Activated T-cell treated with anti-CD3 and anti-CD28 coated beads for 48 hours (primary cell): ENCODE measurements around the gene TFPT.
"Not testable (repeated sequence)": the region's sequence is repeated elsewhere in the genome, so short reads cannot be mapped to it uniquely, and the experiment has no call there.

Experiments
- DNase-seq: peaks from one replicate; pipeline ENCODE4 v3.0.0-alpha.2; 2020; ENCODE audit warnings: low read depth

TFPT gene

GRCh38 chr19:54123682-54124081 lies 8.2 kb upstream of the TFPT start:
- DNase-seq = no peak

- no peak for DNase-seq
Measured at GRCh38 chr19:54121259-54121658, 5.8 kb upstream of the TFPT start.

DNA sequence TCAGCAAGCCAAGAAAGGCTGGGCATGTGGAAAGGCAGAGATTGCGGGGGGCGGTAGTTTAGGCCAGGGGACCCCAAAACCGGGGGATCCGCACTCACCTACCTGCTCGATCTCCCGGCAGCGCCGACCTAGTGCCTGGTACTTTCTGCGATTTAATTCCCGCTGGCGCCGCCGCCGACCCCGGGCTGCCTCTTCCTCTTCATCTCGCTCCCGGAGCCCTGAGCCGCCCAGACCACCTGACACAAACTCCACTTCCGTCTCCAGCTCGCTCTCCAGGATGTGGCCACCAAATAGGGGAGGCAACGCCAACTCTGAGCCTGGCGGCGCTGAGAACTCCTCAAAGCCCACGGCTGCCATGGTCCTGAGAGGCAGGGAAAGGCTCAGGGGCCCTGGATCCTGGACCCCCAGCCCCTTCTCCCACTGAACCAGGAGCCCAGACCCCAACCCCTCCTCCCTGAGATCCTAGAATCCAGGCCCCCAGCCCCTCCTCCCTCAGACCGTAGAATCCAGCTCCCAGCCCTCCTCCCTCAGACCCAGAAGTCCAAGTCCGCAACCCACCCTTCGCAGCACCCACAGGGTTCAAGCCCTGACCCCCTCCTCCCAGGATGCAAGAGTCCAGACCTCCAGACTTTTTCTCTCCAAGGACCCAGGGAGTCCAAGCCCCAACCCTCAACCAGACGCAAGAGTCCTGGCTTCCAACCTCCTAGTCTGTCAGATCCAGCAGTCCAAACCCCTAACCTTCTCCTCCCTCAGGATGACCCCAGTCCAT lies 933 bp downstream of the TFPT start:
- peak; percentile 46 for DNase-seq

- DNase-seq = no peak
Measured at GRCh38 chr19:54109651-54110050, 5.8 kb downstream of the TFPT start.

DNA sequence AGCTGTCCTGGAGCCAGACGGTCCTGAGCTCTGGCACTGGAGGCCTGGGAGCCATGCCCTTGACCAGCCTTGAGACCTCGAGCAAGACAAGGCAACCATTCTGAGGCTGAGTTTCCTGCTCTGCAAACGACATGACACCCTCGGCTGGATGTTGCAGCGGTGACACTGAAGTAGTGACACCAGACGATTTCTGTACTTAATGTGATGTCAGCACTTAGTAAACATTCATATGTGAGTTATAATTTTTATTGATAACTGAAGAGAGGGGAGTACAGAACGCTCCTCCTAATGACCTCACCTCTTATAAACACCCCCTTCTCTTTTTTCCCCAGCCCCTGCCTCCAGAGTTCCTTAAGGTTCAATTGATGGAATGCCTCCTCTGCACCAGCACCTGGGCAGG lies 7.0 kb downstream of the TFPT start:
- DNase-seq = no peak

DNA sequence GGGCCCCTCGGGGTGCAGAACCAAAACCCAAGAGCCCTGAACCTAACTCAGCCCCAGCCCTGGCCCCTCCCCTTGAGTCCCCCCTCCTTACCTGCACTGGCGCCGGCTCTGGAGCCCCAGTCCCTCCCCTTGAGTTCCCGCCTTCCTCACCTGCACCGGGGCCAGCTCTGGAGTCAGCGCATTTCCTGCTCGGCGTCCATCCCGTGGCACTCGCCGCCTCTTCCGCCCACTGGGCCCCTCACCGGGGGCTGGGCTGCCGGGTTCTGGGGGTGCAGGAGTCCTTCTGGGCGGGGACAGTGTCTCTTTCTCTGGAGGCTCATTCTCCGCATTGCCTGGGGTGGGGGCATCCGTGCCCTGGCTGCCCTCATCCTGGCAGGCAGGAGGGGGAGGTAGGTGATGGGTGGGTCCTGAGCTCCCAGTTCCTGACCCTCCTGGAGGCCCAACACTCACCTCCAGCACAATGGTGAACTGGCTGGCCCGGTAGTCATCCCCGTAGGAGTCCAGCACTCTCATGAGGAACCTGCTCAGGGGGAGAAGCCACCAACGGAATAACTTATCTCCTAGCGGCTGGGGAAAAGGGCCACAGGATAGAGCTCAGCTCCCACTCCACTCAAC lies 7.5 kb downstream of the TFPT start:
- no peak for DNase-seq

DNA sequence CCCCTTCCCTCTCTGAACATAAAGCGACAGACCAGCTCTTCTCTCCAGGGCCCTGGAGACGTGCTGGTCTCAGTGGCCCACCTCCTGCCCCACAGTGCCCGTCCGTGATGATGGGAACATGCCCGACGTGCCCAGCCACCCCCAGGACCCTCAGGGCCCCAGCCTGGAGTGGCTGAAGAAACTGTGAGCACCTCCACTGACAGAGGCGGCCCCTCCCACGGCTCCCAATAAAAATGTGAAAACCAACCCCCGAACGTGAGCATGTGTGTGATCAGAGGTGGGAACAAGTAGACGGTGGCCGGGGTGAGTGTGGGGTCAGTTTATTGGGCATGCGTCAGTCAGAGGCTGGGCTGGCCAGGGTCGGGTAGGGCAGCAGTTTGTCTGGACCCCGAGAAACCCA lies 8.7 kb downstream of the TFPT start:
- no peak for DNase-seq

- no peak for DNase-seq
Measured at GRCh38 chr19:54105796-54106195, 9.7 kb downstream of the TFPT start.

DNA sequence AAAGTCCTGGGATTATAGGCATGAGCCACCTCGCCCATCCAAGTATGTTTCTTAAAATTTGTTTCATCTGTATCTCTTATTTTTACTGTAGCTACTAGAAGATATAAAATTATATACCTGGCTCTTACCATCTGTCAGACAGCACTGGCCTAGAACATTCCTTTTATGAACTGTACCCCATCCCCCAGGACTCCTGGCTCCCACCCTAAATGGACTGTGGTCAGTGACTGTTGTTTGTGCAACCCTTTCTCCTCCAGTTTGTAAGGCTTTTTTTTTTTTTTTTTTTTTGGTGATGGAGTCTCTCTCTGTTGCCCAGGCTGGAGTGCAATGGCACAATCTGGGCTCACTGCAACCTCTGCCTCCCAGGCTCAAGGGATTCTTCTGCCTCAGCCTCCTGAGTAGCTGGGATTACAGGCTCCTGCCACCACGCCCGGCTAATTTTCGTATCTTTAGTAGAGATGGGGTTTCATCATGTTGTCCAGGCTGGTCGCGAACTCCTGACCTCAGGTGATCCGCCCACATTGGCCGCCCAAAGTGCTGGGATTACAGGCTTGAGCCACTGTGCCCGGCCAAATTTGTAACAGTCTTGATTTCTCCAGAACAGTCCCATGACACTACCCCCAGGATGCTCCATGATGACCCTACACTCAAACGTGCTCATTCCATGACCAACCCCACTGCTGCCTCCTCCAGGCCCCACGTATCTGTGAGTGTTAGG lies 10.3 kb downstream of the TFPT start:
- no peak for DNase-seq

- peak; percentile 97 for DNase-seq
Measured at GRCh38 chr19:54102421-54103169, 12.9 kb downstream of the TFPT start, which contains the start of gene NDUFA3. NDUFA3 (plus strand) TSS chr19:54102855; CDS start chr19:54102879, 24 bp downstream.

DNA sequence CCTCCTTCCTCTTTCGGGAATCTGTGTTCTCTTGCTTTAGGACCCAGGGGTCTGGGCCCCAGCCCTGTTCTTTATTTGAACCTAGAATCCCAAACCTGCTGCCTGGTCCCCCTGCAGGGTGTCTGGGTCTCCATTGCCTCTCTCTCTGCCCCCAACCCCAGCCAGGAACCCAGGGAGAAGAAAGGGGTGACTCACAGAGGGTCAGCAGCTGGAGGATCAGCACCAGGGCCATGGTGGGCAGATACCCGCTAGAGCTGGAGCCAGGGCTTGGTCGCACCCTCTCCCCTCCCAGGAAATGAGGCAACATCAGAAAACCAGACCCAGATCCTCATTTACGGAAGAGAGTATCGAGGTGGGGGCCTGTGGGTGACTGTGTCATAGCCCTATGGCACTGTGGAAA lies 14.9 kb downstream of the TFPT start, which contains the start of gene OSCAR:
OSCAR (minus strand) TSS at position 243 of the 400 bp plus-strand sequence; CDS start at position 232, 11 bp downstream.
- no peak for DNase-seq

GRCh38 chr19:54099903-54100255 lies 15.6 kb downstream of the TFPT start:
- not testable (repeated sequence) for DNase-seq

DNA sequence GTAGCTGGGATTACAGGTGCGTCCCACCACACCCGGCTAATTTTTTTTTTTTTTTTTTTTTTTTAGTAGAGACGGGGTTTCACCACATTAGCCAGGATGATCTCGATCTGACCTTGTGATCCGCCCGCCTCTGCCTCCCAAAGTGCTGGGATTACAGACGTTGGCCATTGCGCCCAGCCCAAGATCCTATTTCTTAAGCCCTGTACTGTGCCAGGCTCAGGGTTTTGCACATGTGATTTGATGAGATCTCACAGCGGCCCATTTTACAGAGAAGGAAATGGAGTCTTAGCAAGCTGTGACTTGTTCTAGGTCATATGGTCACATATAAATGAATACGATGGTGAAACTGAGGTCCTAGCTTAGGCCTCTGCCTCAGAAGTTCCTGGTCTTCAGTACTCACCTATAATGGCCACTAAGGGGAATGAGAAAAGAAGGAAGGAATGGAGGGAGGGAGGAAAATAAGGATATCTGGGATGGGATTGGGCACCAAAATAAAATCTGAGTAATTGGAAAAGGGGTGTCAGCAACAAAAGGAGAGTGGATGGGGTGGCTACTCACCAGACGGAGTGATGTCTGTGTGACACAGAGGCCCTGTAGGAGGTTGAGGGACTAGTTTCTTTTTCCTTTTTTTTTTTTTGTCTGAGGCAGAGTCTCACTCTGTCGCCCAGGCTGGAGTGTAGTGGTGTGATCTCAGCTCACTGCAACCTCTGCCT lies 16.1 kb downstream of the TFPT start:
- DNase-seq = no peak

DNA sequence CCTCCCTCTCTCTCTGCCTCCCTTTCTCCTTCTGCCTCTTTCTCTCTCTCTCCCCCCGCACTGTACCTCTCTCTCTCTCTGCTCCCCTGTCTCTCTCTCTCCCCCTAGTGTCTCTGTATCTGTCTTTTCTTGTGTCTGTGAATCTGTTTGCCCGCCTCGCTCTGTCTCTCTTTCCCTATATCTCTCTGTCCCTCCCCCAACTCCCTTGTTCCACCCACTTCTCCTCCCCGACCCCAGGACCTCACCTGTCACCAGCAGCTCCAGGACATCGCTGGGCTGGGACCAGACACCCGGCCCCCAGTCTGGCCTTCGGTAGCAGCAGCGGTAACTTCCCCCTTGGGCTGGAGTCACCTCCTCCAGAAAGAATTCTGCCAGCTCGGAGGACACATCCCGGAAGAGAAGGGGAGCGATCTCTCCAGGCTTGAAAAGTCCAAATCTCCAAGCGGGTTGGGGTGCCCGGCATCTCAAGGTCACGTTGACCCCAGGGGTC lies 18.8 kb downstream of the TFPT start:
- no peak for DNase-seq

- peak; percentile 38 for DNase-seq
Measured at GRCh38 chr19:54095859-54096616, 19.4 kb downstream of the TFPT start.

- DNase-seq = no peak
Measured at GRCh38 chr19:54095136-54095858, 20.2 kb downstream of the TFPT start.

DNA sequence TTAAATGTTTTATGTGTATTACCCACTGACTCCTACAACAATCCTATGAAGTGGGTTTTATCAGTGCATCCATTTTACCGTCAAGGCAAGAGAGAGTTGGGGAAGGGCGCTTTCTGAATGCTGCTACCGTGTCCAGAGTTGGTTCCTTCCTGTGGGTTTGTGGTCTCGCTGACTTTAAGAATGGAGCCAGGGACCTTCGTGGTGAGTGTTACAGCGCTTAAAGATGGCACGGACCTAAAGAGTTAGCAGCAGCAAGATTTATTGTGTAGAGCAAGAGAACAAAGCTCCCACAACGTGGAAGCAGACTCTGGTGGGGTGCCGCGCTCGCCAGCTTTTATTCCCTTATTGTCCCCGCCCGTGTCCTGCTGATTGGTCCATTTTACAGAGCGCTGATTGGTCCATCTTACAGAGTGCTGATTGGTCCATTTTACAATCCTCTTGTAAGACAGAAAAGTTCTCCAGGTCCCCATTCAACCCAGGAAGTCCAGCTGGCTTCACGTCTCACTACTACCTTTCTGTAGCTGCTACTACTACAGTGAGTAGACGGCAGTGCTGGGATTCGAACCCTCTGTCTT lies 20.9 kb downstream of the TFPT start:
- DNase-seq = no peak

GRCh38 chr19:54084410-54084809 lies 31.0 kb downstream of the TFPT start:
- no peak for DNase-seq

DNA sequence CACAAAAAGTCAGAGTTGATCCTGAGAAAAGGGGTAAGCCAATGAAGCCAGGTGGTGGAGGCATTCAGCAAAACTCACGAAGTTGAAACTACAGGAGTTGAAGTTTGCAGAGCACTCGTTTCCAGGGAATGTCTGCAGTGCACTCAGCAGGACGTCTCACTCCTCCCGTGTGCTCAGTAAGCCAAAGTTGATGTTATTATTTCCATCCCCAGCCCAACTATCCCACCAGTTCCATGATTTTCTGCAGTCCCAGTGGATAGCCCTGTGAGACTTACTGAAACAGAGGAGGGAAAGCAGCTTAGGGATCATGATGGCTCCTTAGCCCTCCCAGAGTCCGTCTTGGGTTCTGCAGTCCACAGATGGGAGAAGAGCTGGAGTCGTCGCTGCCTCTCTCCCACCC lies 34.4 kb downstream of the TFPT start, which contains the start of gene TARM1:
TARM1 (minus strand) TSS at position 334 of the 400 bp plus-strand sequence; CDS start at position 309, 25 bp downstream.
- DNase-seq = no peak
